Testis (tissue), 2 donors: Measurements from ENCODE around the gene CD40LG.

Experiments
- POLR2A ChIP-seq: fragments of 450-650 bp; IDR thresholded peaks from one replicate; pipeline ENCODE4 v1.6.1; 2017; ENCODE audit warnings: antibody characterized with exemption, mild to moderate bottlenecking, moderate library complexity
- TF ChIP-seq, protein P1 (sequence below), 3 experiments: fragments of 450-650 bp in 2 of 3; fragments of 200-600 bp in 1 of 3; sonication (generic) in 1 of 3; IDR thresholded peaks; one replicate each; pipeline ENCODE4 v1.5.1; 2016 to 2019; ENCODE audit warnings: antibody characterized with exemption in 3 of 3, mild to moderate bottlenecking in 2 of 3, moderate library complexity in 1 of 3

DNA sequence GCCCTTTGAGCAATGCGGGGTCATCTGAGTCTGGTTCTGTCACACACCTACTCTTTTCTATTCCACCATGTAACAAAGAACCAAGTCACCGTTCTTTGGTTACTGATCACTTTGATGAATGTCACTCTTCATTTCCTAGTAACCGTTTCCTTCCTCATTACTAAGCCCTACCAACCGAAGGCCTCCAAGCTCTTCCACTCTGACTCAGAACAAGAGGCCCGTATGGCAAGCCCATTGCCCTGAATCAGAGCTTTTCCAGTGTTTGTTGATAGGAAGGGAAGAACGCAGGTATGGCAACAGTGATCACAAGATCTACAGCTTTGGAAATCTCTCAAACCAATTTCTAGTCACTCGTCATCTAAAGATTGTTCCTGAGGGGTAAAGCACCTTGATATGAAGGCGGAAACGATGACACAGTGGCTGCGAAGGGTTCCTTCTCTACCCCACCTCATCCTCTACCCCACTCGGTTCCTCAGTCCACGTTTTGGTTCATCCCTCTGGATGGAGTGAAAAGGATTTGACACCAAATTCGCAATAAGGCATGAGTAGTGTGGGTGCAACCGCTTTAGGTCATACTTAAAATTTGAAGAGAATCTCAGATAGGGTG, 28.0 kb upstream of the CD40LG start:
- TF ChIP-seq, protein P1, sequence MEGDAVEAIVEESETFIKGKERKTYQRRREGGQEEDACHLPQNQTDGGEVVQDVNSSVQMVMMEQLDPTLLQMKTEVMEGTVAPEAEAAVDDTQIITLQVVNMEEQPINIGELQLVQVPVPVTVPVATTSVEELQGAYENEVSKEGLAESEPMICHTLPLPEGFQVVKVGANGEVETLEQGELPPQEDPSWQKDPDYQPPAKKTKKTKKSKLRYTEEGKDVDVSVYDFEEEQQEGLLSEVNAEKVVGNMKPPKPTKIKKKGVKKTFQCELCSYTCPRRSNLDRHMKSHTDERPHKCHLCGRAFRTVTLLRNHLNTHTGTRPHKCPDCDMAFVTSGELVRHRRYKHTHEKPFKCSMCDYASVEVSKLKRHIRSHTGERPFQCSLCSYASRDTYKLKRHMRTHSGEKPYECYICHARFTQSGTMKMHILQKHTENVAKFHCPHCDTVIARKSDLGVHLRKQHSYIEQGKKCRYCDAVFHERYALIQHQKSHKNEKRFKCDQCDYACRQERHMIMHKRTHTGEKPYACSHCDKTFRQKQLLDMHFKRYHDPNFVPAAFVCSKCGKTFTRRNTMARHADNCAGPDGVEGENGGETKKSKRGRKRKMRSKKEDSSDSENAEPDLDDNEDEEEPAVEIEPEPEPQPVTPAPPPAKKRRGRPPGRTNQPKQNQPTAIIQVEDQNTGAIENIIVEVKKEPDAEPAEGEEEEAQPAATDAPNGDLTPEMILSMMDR (IDR thresholded peaks at IDR 0.05) = no peak
- no peak for TF ChIP-seq POLR2A
